ENCODE data around the gene HRG. TPM values are rescaled to one million over a fixed set of nuclear protein-coding genes. Genes with fewer than 3 reads are reported as not detected.

Gene HRG
- total RNA-seq, 1 donor from 2014 or later, result 0.49 TPM

DNA sequence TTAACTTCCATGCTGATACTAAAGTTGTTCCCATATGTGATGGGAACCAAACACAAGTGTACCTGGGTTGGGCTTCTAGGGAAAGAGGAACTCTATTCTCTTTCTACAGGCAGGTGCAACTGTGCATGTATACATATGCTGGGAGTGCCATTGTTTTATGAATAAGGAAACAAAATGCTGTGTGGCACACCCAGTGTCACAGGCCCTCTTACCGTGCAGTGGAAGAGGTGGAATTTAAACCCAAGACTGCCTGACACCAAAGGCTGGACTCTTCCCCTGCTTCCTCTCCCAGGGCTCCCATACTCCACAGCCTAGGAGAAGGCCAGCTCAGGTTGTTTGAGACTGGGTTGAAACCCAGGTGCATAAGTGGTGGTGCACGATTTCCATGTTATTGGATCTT lies 27.6 kb upstream of the HRG start:
- DNase-seq (ENCODE audit: low spot score), result no peak

DNA sequence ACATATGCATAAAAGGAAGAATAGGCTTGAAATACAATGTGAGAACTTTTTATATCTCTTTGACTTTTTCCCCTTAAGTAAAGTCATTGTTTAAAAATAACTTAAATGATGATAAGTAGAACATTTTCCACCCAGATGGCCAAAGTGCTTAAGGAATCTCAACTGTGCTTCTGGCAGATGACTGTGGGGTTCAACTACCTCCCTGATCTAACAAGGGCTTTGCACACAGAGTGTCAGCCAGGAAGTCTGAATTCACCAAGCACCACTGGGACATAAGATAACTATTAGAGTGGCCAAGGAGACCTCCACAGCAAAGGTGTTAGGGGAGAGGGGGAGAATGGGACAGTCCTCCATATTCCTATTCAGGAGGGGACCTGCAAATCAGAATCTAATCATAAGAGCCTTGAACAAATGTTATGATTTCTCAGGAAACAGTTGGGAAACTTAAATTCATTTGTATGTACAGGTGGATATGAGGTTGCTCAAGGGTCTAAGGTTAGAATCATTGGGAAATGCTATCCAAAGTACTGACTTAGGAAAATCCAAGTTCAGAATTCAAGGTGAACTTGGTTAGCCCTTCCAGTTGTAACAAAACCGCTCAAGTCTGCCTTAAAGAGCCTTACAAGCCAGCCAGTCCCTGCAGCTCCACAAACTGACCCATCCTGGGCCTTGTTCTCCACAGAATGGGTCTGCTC lies 25.9 kb upstream of the HRG start, which contains the start of gene FETUB:
Gene FETUB, plus strand, starts transcription at position 622 of the 695 bp plus-strand sequence. Its CDS starts 62 bp downstream, at position 684.
- no peak for DNase-seq (ENCODE audit: low spot score)

DNA sequence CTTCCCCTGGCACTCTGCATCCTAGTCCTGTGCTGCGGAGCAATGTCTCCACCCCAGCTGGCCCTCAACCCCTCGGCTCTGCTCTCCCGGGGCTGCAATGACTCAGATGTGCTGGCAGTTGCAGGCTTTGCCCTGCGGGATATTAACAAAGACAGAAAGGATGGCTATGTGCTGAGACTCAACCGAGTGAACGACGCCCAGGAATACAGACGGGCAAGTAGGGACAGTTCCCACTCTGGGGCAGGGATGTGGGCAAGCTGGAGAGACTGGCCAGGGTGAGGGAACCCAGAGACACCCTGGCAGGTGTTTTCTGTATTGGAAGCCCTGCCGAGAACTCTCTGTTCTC lies 25.4 kb upstream of the HRG start:
- DNase-seq (ENCODE audit: low spot score), result no peak

DNA sequence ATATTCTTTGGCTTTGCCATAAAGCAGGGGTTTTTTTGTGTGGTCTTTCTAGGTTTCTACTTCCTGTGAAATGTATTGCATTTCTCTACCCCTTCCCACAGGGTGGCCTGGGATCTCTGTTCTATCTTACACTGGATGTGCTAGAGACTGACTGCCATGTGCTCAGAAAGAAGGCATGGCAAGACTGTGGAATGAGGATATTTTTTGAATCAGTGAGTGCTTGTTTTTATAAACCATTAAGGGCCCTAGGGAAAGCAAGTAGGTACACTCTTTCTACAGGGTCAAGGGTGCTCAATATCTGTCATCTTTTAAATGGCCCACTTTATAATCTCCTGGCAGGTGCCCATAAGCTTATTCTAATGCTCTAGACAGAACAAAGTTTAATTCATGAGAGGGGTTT lies 24.9 kb upstream of the HRG start:
- DNase-seq (ENCODE audit: low spot score), result no peak

DNA sequence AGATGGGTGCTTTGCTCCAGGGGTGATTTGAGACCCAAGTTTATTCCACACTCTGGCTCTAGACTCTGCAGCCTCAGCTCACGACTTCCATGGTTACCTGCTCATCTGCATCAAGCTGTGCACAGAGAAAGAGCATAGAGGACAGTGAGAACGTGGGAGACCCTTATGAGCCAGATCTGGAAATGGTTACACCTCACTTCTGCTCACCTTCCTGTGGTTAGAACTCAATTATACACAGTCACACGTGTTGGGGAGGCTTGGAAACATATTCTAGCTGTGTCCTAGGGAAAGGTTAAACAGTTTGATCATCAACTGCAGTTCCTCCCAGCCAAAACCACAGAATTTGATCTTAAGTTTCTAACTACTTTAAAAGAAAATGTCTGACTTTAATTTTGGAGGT lies 23.8 kb upstream of the HRG start:
- no peak for DNase-seq (ENCODE audit: low spot score)

DNA sequence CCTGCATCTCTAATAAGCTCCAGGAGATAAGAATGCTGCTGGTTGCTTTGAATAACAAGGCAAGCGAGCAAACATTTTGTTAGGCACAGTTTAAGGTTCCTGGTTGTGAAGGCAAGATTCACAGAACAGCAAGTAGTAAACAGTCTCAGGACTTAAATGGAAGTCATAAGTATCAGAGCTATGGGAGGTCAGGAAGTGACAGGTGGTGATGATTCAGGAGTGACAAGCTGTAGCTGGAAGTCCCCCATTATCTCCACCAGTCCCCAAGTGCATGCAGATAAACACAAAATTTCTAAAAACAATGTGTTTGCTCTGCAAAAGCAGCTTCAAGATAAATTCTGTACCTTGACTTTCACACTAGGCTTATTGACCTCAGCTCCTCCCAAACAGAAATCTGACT lies 22.3 kb upstream of the HRG start:
- DNase-seq (ENCODE audit: low spot score), result no peak

DNA sequence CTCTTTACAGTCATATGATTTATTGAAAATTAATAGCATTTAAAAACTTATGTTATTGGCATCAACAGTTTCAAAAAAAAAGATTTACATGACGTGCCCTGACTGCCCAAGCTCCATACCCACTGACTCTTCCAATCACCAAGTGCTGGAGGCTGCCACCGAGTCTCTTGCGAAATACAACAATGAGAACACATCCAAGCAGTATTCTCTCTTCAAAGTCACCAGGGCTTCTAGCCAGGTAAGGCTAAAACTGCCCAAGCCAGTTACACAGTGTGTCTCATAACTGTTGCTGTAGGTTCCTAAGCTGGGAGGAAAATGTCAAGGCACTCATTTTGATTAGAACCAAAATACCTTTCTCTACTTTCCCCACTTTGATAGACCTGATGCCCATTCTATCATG lies 21.1 kb upstream of the HRG start:
- DNase-seq (ENCODE audit: low spot score), result no peak

DNA sequence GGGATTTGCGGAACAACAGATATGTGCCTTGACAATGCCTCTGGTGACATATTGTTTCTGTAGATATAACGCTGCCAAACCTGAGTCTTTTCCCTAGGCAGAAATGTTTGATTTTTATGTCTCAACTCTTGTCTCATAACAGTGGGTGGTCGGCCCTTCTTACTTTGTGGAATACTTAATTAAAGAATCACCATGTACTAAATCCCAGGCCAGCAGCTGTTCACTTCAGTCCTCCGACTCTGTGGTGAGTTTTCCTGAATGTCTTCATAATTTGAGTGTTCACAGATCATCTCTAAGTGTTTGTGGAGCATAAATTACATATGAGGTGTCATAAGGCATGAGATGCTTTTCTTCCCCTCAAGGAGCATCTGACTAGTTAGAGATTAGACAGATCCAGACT lies 19.7 kb upstream of the HRG start:
- no peak for DNase-seq (ENCODE audit: low spot score)

DNA sequence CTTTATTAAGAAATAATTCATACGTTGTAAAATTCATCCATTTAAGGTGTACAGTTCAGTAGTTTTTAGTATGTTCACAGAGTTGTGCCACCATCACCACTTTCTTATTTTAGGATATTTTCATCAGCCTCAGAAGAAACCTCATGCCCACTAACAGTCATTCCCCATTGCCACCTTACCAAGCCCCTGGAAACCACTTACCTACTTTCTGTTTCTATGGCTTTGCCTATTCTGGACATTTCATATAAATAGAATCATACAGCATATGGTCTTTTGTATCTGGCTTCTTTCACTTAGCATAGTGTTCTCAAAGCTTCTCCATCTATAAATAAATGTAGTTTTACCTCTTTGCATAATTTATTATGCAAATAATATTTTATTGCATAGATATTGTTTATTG lies 19.0 kb upstream of the HRG start:
- no peak for DNase-seq (ENCODE audit: low spot score)

DNA sequence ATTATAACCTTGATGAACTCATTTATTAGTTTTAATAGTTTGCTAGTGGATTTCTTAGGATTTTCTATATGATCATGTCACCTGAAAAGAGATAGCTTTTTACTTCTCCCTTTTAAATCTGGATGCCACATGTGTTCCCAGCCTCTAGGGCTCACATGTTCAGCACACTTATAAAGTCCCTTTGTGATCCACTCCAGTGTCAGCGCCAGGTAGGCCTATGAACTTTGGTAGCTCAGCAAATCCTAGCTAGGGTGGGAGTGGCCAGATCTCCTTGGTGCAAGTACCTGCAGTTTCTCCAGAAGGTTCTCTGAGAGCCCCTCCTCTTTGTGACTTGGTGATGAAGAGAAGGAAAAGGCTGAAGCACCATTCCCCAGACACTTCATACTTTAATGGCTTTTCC lies 17.0 kb upstream of the HRG start:
- no peak for DNase-seq (ENCODE audit: low spot score)

DNA sequence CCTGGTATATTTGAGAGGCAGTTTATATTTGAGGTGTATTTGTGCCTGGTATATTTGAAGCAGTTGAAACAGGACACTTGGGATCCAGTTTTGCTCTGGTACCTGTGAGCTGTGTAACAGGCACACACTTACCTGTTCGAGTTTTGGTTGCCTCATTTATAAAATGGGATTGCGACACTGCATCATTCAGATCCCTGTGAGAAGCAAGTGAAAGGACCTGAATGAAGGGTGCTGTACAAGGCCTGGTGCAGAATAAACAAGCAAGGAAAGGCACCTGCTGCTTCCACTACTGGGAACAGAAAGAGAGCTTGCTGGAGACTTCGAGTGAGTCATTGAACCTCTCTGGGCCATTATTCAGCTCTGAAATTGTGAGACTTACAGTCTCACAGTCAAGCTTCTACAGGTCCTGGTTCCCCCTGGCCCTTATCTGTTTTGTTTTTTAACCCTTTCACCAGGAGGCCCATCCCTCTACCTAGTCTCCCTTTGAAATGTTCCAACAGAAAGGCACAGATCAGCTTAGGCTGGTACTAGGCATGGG lies 14.1 kb upstream of the HRG start:
- DNase-seq (ENCODE audit: low spot score), result no peak

DNA sequence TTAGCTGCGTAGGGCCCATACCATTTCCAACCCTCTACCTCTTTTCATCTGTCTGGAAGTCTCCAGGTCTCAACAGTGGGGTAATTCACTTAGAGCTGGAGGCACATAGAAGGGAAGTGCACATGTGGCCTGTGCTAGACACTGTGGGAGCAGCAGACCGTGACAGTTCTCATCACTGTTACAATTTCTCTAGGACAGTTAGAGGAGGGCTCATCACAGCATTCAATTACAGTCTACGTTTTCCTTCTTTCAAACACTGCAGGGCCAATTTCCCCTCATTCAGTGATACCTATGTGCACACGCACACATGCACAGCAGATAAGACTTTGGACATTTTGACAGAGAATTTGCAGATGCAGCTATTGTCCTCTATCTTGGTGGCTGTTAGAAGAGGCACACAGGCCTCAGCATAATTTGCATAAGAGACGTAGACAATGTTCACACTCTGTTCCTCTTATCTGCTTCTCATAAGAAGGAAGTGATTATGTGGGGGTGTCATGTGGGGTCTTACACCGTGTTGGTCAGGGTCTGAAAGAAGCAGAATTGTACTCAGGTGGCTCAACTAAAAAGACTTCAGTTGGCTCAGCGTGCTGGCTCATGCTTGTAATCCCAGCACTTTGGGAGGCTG lies 12.6 kb upstream of the HRG start:
- DNase-seq (ENCODE audit: low spot score), result no peak

DNA sequence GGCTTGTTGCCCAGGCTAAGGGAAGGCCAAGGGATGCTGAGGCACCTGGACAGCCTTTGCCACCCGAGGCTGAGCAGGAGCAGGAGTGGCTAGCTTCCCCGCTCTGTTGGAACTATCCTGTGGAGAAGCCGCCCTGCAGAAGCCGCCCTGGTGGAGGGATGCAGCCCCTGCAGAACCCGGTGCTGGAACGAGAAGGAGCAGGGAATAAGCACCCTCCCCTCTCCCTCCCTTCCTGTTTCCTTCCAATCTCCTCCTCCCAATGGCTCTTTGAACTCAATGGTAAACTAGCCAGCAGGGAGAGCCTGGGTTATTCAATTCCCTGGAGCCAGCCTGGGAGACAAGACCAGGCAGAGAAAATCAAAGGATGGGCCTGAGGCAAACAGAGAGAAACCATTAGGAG lies 11.8 kb upstream of the HRG start:
- no peak for DNase-seq (ENCODE audit: low spot score)

DNA sequence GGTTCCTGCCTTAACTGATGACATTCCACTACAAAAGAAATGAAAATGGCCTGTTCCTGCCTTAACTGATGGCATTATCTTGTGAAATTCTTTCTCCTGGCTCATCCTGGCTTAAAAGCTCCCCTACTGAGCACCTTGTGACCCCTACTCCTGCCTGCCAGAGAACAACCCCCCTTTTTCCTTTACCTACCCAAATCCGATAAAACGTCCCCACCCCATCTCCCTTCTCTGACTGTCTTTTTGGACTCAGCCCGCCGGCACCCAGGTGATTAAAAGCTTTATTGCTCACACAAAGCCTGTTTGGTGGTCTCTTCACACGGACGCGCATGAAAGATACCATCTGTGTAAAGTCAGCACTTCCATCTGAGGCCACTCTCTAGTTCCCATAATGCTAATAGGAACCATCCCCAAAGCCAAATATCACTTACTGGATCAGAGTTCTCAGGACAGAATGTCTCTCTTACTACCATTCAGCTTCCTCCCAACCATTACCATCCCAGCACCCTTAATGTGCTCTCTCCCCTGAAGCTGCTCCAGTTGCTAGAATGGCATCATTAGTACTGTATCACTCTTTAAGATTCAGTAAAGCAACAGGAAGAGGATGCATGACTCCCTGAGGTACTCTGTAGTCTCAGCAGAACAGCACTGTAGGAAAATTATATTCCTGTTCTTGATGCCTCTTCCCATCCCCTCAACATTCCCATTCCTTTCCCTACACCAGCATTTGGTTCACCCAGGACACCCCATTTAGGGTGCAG lies 2.3 kb upstream of the HRG start:
- DNase-seq (ENCODE audit: low spot score), result no peak

DNA sequence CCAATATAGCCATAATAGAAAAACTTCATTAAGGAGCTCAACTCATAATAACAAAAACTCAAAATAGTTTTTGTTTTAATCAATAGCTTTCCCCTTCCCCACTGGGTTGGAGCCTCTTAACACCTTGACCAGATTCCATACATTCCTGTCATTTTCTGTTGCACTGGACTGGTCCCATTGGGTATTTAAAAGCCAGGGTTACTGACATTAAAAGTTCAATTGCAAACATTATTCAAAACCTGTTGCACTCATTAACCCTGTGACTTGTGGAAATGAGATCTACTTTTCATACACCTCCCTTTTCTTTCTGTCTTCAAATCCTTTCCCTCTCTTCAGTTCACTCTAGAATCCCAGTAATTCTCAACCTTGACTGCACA lies 1.7 kb upstream of the HRG start:
- no peak for DNase-seq (ENCODE audit: low spot score)

DNA sequence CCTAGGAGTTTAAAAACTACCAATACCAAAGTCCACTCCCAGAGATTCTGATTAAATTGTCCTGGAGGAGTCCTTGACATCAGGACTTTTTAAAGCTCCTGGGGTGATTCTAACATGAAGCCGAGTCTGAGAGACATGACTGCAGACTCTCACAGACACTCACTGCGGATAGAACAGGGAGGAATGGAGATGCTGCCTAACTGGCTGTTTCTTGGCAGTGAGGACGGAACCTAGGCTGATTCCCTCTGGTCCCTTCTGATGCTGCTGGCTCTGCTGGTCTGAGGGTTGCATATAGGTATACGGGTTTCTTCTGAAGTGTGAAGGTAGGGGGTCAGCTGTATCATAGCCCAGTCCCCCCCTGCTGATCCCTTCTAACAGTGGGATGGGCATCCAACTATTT lies 1.3 kb upstream of the HRG start:
- DNase-seq (ENCODE audit: low spot score), result no peak

DNA sequence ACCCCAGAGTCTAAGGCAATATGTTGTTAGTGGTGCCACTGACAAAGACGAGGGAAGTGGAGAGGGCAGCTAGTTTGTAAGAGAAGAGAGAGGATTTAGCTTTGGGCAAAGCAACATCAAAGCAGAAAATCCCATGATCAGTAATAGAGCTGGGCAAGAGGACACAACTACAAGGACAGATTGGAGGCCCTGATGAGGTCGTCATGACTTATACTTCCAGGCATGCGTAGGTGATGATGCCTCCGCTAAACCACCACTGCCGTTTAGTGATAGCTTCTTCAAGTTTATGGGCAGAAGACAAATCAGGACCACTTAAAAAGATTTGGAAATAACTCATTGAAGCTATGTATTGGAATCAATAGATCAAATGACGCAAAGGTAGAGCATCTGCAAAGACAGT lies 2.6 kb downstream of the HRG start:
- no peak for DNase-seq (ENCODE audit: low spot score)

DNA sequence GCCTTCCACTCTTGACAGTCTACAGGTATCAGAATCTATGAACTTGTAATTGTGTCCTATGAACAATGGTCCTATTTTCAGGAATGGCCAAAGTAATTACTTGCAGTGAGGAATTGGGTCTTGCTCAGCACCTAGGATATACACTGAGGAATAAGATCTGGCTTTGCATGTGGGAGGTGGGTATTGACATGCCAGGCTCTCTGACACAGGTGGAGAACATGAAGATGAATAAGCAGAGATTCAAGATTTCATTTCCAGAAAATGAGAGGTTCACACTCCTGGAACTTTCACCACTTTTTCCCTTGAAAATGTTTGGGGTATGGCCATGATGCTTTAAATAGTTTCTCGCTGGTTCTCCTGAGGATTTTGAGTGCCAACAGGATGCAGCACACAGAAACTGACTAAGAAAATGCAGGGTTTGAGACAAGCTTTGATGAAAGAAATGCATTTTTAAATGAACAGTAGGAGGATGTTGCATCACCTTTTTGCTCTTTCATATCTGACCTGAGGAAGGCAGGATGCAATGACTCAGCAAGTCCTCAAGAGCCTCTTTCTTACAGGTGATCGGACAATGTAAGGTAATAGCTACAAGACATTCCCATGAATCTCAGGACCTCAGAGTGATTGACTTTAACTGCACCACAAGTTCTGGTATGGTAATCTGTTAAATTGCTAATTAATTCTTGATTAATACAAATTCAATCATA lies 3.7 kb downstream of the HRG start:
- no peak for DNase-seq (ENCODE audit: low spot score)

DNA sequence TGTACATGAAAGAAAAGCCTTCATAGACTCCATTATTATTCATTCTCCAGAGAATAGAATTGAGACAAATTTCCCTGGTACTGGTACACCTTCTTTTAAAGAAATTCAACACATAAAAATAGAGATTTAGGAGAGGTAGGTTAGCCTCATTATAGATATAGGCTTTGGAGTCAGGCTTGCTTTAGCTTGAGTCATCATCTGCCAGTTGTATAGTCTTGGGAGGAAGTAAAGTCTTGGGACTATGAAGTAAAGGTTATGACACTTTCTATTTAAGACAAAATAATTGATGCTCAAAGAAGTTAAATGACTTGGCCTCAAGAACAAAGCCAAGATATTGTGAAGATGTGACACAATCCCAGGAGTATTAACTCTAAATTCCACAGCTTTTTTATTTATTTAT lies 4.3 kb downstream of the HRG start:
- DNase-seq (ENCODE audit: low spot score), result no peak

DNA sequence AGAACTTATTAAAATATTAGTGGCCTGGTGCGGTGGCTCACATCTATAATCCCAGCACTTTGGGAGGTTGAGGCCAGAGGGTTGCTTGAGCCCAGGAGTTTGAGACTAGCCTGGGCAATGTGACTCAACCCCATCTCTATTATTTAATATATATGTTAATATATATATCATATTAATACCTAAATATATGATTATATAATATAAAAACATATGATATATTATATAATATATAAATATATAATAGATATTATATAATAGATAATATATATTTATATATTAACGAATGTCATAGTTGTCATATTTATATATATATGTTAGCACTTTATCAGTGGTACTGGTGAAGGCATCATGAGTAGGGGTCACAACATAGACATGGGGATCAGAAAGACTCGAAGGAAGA lies 5.2 kb downstream of the HRG start:
- DNase-seq (ENCODE audit: low spot score), result no peak

DNA sequence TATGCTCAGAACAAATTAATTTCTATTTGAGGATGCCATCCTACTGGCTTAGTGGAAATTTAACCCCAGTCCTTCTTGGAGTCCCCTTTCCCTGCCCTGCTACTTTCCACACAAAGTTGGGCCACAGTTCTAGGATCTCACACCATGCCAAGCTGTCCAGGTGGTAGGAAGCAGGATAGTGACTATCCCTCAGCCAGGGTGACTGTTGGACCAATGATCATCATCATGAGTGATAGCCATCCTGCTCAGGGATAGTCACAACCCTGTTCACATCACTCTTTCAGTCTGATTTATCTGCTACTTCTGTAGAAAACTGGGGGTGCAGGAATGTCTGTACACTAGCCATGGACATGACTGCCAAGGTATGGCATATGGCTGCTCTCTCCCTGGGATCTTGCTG lies 12.8 kb downstream of the HRG start:
- DNase-seq (ENCODE audit: low spot score), result no peak

DNA sequence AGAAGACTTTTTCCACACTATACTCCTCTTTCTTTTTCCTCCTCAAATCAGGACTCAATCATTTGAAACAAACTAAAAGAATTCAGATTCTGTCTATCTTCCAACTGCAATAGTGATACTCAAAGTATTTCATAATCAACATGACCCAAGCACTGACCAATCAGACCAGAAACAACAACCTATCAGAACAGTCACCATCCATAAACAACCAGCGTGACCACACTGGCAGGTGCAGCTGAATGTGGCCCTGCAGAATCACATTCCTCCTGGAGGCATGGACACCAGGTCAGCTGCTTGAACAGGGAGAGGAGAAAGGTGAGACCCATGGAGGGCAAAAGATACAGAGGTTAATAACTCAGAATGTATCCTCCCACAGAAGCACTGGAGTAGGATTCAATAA lies 13.3 kb downstream of the HRG start:
- no peak for DNase-seq (ENCODE audit: low spot score)
